CD4-positive, alpha-beta T cell treated with Interleukin-17A for 4 hours (primary cell): ENCODE results near the gene GLTP.
"Not testable (repeated sequence)": the region's sequence is repeated elsewhere in the genome, so short reads cannot be mapped to it uniquely, and the experiment has no call there.

ENCODE experiments used
- DNase-seq: peaks from one replicate; pipeline ENCODE4 v3.0.0-alpha.2; 2020; ENCODE audit warnings: mixed read lengths

Gene GLTP

DNA sequence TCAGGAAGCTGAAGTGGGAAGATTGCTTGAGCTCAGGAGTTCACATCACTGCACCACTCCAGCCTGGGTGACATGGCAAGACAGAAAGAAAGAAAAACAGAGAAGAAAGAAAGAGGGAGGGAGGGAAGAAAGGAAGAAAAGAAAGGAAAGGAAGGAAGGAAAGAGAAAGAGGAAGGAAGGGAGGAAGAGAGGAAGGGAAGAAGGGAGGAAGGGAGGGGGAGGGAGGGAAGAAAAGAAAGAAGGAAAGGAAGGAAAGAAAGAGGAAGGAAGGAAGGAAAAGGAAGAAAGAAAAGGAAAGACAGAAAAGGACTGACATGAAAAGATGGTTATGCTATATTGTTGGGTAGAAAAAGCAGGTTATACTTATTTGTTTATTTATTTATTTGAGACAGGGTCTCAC is 3.9 kb downstream of the GLTP start:
- DNase-seq, result no peak

DNA sequence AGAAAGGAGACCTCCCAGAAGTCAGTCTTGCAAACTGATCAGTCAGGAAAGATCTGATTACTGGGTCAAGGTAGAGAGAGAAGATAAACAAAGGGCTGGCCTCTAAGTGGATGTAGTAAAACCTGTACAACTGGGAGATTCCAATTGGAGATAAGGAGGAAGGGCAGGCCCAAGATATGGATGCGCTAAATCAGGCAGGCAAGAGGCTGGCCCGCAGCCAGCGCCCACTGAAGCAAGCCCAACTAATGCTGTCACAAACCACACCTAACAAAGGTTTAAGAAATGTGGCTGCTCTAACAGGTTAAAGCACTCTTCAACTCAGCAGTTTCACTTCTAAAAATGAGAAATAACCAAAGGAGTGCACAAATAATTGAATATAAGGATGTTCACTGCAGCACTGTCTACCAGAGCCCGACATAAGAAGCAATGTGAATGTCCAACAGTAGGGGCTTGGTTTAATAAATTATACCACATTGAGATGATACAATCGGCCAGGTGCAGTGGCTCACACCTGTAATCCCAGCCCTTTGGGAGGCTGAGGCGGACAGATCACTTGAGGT is 4.7 kb downstream of the GLTP start:
- no peak for DNase-seq

DNA sequence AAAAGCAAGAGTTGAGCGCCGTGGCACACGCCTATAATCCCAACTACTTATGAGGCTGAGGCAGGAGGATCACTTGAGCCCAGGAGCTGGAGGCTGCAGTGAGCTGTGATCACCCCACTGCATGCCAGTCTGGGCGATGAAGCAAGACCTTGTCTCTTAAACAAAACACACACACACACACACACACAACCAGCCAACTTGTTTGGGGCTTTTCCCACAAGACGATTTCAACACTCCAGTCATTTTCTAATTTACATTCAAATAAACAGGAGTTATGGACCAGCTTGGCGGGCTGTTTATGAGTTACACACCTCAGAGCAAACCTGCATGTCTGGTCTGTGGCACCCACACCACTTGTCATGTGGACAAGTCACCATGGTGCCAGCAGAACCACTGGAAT is 6.7 kb downstream of the GLTP start:
- no peak for DNase-seq

DNA sequence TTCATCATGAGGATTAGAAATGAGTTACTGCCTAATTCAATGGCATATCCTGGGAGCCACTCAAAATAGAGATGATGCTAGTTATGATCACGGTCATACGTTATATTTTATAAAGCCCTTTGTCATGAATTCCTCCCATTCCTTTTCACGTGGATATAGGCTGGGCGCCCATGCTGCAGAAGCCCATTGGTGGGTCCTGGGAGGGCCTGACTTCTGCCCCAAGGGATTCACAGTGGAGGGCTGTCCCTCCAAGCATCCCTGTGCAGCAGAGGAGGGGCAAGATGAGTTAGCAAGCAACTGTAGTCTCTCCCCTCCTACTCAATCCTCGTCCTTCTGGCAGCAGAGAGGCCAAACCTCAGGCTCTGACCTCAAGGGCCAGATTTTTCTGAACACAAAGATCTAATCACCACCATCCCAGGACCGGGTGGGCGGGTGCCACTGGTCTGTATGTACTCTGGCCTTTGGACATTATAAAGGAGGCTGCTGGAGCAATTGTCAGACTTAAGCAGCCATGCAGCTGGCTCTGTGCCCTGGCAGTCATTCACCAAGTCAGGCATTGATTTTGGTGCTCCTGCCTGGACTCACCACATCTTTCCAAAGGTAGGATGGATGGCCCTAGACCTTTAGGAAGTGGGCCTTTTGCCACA is 8.6 kb downstream of the GLTP start:
- DNase-seq, result no peak

DNA sequence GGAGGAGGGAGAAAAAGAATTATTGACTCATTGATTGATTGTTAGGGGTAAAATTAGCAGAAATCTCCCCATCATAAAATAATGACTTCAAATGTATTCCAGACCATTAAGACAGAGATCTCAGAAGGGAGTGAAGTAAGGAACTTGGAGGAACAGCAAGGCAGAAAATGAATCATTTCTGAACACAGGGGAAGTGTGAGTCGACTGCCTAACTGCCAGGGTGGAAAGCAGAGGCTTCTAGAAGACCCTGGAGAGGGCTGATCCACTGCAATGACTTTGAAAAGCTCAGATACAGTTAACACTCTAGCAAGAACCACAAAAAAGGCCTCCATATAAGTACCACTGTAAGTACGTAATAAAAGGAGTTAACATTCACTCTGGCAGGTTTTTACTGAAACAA is 9.7 kb downstream of the GLTP start:
- no peak for DNase-seq

DNA sequence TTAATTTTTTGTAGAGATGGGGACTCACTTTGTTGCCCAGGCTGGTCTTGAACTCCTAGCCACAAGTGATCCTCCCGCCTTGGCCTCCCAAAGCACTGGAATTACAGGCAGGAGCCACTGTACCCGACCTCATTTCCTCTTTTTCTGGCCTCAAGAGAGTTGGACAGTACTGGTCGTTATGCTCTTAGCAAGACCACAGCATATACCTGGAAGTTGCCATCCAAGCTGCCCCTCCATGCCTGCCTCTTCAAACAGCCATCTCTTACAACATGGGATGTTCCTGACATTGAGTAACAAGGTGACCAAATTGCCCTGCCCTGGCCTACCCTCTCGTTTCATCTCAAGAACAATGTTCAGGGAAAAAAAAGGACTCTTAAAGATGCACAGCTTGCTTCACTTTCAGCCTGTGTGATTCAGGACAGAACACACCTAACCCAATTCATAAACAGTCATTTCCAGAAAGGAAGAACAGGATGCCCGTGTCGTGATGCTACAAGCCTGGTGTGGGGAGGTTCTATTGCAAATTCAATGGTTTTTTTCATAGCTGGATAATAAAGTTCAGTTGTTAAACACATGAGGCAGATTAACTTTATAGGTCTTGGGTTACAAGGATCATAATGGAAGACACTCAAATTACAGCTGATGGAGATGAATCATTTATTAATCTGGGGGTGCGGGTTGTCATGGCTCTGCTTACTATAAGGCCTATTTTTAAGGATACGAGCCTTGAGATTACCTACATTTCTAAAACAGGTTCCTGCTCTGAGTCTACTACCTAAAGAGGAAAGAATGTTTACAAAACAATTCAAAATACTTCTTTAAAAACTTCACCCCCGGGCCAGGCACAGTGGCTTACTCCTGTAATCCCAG is 11.9 kb downstream of the GLTP start:
- no peak for DNase-seq

DNA sequence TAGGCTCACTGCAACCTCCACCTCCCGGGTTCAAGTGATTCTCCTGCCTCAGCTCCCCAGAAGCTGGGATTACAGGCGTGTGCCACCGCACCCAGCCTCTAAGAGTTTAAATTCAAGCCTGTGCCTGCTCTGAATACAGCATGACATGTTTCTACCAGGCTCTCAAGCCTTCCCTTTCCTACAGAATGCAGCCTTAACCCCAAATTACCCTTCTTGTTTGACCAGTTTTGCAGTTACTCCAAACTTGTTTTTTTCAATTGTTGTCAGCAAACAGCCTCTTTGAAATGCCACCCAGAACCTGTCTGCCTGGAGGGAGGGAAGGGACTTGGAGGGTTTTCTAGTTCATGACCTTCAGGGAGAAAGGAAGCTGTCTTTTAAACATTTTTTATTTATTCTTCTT is 15.4 kb downstream of the GLTP start:
- no peak for DNase-seq

DNA sequence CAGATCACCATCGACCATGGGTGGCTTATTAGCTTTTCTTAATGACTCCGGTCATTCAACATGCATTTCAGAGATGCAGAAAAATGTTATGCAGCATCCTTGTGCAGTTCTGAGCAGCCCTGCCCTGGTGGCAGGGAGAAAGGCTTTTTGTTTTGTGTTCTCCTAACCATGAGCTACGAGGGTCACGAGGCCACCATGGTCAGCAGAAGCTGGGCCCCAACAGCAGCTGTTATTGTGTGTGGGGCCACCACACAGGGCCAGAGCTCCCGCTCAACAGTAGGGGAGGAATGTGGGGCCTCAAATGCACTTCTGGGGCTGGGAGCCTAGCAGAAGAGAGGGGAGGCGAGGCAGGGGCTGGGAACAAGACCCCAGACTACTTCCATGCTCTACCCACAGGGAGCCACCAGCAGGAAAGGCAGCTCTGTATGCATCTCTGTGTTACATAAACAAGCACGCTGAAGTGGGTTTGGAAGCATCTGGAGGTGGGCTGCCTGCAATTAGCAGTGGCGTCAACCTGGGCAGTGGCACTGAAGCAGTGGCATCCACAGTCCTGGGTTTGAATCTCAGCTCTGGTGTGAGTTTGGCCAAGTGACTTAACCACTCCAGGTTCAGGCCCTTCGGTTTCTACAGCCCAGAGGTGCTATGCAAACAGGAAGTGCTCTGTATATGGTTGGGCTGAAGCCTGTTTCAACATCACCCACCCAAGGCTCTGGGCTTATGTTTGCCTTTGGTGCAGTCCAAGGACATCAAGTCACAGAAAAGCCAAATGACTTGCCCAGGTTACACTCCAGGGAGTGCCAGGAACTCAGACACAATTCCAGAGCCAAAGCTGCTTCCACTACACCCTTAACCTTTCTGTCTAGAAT is 16.3 kb downstream of the GLTP start:
- no peak for DNase-seq

DNA sequence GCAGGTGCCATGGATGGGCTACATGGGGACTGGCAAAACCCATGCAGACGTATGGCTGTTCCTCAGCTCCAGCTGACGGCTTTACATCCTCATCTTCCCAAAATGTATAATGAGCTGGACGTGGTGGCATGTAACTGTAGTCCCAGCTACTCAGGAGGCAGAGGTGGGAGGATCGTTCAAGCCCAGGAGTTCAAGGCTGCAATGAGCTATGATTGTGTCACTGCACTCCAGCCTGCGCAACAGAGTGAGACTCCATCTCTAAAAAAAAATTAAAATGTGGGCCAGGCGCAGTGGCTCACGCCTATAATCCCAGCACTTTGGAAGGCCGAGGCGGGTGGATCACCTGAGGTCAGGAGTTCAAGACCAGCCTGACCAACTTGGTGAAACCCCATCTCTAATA is 17.9 kb downstream of the GLTP start:
- DNase-seq, result not testable (repeated sequence)

DNA sequence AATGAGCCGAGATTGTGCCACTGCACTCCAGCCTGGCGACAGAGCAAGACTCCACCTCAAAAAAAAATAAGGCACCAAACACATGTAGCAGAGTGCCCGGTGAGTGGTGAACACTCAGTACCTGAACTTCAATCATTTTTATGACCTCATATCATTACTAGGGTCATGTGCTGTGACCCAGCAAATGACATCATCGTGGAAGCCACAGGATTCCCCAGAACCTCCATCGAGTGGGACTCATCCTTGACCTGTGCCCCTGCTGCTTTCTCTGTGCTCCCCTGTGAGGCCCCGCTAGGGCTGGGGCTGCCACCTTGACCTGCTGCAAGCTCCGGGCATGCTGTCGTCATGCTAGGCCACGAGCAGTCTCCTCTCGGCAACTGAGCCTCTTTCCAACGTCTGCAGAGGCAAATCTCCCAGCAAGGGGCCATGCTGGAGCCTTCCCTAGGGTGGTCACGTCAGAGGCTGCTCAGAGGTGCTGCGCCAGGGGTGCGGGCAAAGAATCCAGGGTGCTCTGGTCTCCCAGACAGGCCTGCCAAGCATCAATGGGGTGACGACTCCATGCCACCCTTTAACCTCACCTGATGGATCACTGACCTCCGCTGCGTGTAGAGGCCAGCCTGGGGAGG is 18.5 kb downstream of the GLTP start:
- no peak for DNase-seq

DNA sequence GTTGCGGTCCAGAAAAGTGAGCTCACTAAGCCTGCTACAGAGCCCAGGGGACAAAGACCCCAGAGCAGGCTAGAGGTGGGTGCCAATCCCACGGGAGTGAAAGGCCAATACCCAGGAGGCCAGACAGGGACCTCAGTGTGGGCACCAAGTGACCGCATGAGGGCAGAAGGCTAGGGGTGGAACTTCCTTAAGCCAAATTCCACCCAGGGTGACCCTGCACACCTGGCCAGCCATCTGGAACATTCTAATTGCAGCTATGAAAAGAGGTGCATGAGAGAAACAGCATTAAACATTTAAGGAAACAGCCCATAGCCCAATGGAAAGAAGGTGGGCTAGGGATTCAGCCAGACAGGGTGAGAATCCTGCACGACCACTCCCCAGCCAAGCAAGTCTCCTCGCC is 19.4 kb downstream of the GLTP start:
- DNase-seq, result no peak

DNA sequence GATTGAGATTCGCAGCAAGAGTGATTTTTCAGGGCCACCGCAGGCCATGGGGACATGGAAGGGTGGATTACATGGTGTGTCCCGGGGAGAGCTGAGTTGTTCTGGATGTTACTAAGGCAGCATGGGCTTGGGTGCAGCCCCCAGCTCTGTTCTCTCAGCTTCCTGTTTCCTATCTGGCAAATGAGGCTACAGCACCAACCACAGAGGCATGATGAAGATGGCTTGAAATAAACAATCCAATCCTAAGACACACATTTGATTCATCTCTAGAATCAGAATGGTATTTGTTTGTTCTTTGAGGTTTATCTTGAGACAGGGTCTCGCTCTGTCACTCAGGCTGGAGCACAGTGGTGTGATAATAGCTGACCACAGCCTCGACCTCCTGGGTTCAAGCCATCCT is 21.6 kb downstream of the GLTP start:
- no peak for DNase-seq

DNA sequence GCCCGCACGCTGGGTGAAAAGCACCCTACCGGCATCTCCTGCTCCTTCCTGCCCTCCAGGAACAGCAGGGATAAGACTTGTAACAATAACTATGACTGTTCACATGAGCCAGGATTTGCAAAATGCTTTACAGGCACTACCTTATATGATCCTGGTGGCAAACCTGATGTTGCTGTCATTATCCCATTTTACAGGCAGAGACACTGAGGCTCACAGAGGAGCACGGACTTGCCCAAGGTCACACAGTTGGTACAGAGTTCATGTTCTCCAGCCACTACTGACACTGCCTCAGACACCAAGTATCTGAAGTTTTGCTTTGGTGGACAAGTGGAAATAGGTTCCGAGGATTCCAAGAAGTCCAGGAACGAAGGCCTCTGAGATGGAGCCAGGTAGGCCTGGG is 22.6 kb downstream of the GLTP start:
- DNase-seq, result no peak

DNA sequence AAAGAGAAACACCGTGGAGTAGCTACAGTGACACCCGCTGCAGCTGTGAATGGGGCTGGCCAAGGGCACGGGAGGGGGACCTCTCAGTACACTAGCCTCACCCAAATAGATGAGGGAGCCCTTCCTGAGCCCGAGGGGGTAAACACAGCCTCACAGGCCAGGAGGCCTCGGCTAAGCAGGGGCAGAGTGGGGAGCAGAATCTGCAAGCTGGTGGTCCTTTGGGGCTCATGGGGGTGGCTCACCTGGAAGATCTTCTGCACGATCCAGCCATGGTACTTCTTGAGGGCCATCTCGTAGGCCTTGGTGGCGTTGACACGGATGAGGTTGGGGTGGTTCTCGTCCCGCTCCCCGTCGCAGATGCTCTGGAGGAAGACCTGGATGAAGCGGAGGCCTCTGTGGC is 25.0 kb downstream of the GLTP start:
- DNase-seq, result no peak

DNA sequence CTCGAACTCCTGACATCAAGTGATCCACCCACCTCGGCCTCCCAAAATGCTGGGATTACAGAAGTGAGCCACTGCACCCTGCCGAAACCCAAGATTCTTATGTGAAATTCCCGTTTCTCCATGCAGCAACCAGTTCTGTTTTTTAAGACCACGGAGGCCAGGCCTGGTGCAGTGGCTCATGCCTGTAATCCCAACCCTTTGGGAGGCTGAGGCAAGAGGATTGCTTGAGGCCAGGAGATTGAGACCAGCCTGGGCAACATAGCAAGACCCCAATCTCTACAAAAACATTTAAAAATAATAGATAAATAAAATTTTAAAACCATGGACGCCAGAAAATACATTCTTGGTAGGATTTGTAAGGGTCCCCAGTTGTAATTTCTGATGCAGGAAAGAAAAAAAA is 29.8 kb downstream of the GLTP start:
- not testable (repeated sequence) for DNase-seq

DNA sequence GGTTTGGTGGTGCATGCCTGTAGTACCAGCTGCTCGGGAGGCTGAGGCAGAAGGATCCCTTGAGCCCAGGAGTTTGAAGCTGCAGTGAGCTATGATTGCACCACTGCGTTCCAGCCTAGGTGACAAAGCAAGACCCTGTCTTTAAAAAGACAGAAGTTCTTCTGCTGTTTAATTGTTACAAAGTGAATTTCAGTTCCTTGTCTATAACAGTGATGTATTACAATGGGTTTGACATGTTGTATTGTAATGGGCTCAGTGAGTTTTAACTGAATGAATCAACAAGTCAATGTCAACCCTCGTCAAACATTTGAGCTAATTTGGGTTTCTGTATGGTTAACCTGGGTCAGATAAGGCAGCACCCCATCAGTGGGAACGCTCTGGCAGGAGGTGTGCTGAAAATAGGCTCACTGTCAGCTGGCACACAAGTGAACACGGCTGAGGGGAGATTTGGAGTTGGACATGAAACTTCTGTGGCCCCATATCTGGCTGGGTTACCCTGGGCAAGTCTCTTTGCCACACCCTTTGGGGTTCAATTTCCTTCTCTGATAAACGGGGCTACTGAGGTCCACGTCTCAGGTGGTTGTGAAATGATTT is 33.1 kb downstream of the GLTP start:
- DNase-seq, result no peak

DNA sequence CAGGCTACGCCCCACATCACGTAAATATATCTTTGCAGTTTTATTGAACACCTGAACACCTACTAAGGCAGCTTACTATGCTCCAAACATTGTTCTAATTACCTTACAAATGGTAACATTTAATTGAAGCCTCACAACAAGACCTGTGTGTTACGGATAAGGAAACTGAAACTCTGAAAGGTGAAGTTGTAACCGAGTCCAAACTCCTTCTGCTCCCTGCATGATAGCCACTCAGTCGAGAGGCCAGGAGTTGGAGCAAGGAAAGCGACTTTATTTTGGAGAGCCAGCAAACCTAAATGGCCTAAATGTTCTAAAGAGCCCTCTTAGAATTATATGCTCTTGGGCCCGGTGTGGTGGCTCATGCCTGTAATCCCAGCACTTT is 34.5 kb downstream of the GLTP start:
- no peak for DNase-seq

DNA sequence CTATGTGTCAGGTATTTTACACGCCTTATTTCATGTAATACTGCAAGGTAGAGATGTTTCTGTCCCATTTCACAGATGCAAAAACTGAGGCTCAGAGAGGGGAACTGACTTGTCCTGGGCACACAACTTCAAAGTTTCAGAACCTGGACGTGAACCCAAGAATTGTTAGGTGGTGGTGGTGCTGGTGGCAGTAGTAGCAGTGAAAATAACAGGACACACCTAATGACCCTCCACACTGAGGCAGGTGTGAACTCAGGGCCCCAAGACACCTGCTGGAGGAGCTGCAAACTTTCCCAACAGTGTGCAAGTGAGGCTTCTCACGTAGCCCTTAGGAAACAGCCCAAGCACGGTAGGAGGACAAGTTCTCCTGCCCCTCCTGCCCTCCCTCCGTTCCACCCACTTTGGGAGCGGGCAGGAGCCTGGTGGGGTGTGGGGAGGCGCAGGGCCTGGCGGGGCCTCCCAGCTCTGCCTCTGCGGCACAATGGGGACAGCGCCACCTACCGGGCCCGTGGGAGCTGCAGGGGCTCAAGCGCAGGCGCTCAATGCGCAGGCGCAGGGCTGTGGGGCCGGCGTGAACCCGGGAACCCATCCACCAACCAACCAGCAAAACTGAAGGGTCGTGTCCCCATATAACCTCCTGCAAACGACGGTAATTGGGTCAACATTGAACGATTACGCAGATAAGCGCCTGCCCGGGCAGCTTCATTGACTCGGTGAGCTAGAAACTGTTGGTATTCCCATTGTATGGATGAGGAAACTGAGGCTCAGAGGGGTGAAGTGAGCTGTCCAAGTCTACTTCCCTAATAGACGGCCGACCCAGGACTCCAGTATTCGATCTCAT is 35.1 kb downstream of the GLTP start:
- DNase-seq, result peak; percentile 94

DNA sequence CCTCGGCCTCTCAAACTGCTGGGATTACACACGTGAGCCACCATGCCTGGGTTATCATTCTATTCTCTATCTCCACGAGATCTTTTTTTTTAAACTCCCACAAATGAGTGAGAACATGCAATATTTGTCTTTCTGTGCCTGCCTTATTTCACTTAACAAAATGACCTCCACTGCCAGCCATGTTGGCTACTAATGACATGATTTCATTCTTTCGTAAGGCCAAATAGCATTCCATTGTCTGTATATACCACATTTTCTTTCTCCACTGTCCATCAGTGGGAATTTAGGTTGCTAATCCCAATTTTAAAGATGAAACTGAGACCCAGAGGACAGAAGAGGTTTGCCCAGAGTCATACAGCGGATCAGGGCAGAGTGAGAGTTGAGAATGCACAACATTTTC is 36.2 kb downstream of the GLTP start:
- no peak for DNase-seq

DNA sequence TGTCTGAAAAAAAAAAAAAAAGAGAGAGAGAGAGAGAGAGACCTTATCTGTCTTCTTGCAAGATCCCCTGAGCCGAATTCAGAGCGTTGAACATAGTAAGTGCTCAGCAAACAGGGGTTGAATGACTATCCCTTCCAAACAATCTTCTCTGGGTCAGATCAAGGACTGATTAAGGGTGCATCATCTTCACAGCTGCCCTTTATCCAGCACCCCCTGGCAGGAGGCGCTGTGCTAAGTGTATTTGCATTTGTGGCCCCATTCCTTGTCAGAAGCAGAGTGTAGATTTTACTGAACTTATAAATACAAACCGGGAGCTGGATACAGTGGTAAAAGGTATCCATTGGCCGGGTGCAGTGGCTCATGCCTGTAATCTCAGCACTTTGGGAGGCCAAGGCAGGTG is 38.3 kb downstream of the GLTP start:
- DNase-seq, result no peak

DNA sequence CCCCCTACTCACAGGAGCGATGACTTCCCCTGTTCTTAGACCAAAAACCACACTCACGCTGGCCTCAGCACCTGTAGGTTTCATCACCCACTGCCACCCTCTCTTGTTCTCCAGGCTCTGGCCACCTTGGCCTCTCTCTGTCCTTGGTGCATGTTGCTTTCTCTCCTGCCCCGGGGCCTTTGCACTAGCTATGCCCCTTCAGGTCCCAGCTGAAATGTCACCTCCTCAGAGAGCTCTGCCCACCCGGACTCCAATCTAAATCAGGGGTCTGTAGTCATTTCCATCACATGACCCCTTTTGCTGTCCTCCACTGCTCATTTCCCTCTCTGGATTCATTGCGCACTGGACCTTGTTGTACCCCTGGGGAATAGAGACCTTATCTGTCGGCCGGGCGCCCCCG is 39.0 kb downstream of the GLTP start:
- DNase-seq, result no peak
